GM19372 (cell line): ENCODE data around the gene KRTAP10-12.
"Not testable (repeated sequence)": the region's sequence is repeated elsewhere in the genome, so short reads cannot be mapped to it uniquely, and the experiment has no call there.

ENCODE experiments used
- ATAC-seq: cut with Tn5 transposase; IDR thresholded peaks from one replicate; pipeline ENCODE4 v1.9.1; 2021; ENCODE audit warnings: mild to moderate bottlenecking, low read depth, moderate library complexity; ENCODE audit not compliant: unreplicated experiment

Gene KRTAP10-12

GRCh38 chr21:44667612-44668011, 29.4 kb upstream of the KRTAP10-12 start:
- ATAC-seq: no peak

GRCh38 chr21:44670642-44671432, 26.1 kb upstream of the KRTAP10-12 start:
- ATAC-seq: no peak

- no peak for ATAC-seq
Measured at GRCh38 chr21:44671911-44672310, 25.1 kb upstream of the KRTAP10-12 start.

GRCh38 chr21:44677881-44678280, 19.1 kb upstream of the KRTAP10-12 start:
- no peak for ATAC-seq

GRCh38 chr21:44681152-44681551, 15.8 kb upstream of the KRTAP10-12 start:
- no peak for ATAC-seq

GRCh38 chr21:44681861-44682579, 15.0 kb upstream of the KRTAP10-12 start, which contains the start of gene KRTAP12-1:
Gene KRTAP12-1 (minus strand): TSS chr21:44682163. CDS start chr21:44682123, 40 bp downstream.
- ATAC-seq: no peak

GRCh38 chr21:44682580-44683151, 14.3 kb upstream of the KRTAP10-12 start:
- no peak for ATAC-seq

GRCh38 chr21:44684077-44684476, 12.9 kb upstream of the KRTAP10-12 start:
- ATAC-seq: no peak

GRCh38 chr21:44684483-44684882, 12.5 kb upstream of the KRTAP10-12 start:
- ATAC-seq: no peak

GRCh38 chr21:44685050-44685449, 11.9 kb upstream of the KRTAP10-12 start:
- not testable (repeated sequence) for ATAC-seq

- ATAC-seq: no peak
Measured at GRCh38 chr21:44686000-44686781, 10.8 kb upstream of the KRTAP10-12 start.

- no peak for ATAC-seq
Measured at GRCh38 chr21:44686843-44687561, 10.0 kb upstream of the KRTAP10-12 start.

GRCh38 chr21:44687671-44688070, 9.3 kb upstream of the KRTAP10-12 start:
- no peak for ATAC-seq

GRCh38 chr21:44689740-44690139, 7.2 kb upstream of the KRTAP10-12 start:
- ATAC-seq: not testable (repeated sequence)

- no peak for ATAC-seq
Measured at GRCh38 chr21:44691686-44692085, 5.3 kb upstream of the KRTAP10-12 start.

GRCh38 chr21:44692798-44693512, 4.0 kb upstream of the KRTAP10-12 start:
- no peak for ATAC-seq

- no peak for ATAC-seq
Measured at GRCh38 chr21:44694776-44695175, 2.2 kb upstream of the KRTAP10-12 start.

- no peak for ATAC-seq
Measured at GRCh38 chr21:44695184-44695583, 1.8 kb upstream of the KRTAP10-12 start.

- no peak for ATAC-seq
Measured at GRCh38 chr21:44695641-44696040, 1.3 kb upstream of the KRTAP10-12 start.
